GM12864 (cell line): ENCODE data around the gene LMO4.

Experiments
- DNase-seq: peaks from one replicate; pipeline ENCODE4 v3.0.0-alpha.2; 2011; ENCODE audit warnings: low read depth
- H3K4me3 ChIP-seq: 2 replicates; pipeline ENCODE4 v1.5.1; 2011; ENCODE audit warnings: mild to moderate bottlenecking, low read depth, low read length, control low read depth
- CTCF ChIP-seq: IDR thresholded peaks from 2 replicates; pipeline ENCODE4 v1.5.1; 2011; ENCODE audit warnings: low read depth, mild to moderate bottlenecking, moderate library complexity, low read length, control low read depth, inconsistent platforms; ENCODE audit errors: missing control alignments

Gene LMO4

GRCh38 chr1:87344231-87344630 is 15.6 kb downstream of the LMO4 start:
- no peak overlapping the region for H3K4me3 ChIP-seq
- no peak for DNase-seq
- no peak for TF ChIP-seq CTCF

- no peak for DNase-seq
- no peak for TF ChIP-seq CTCF
- H3K4me3 ChIP-seq: no peak overlapping the region
Measured at GRCh38 chr1:87346130-87346814, 17.6 kb downstream of the LMO4 start.

GRCh38 chr1:87348341-87349019 is 19.8 kb downstream of the LMO4 start:
- no peak overlapping the region for H3K4me3 ChIP-seq
- no peak for TF ChIP-seq CTCF
- no peak for DNase-seq

GRCh38 chr1:87349036-87349435 is 20.4 kb downstream of the LMO4 start:
- no peak for DNase-seq
- no peak for TF ChIP-seq CTCF

GRCh38 chr1:87355894-87356293 is 27.2 kb downstream of the LMO4 start:
- TF ChIP-seq CTCF: no peak
- H3K4me3 ChIP-seq: no peak overlapping the region
- DNase-seq: no peak

More at GRCh38 chr1:87349036-87349435, 20.4 kb downstream of the LMO4 start:
- H3K4me3 ChIP-seq: no peak overlapping the region

- no peak overlapping the region for H3K4me3 ChIP-seq
- TF ChIP-seq CTCF: no peak
- no peak for DNase-seq
Measured at GRCh38 chr1:87356591-87356990, 27.9 kb downstream of the LMO4 start.

- no peak for TF ChIP-seq CTCF
- DNase-seq: no peak
Measured at GRCh38 chr1:87358219-87358618, 29.5 kb downstream of the LMO4 start.

More at GRCh38 chr1:87358219-87358618, 29.5 kb downstream of the LMO4 start:
- no peak overlapping the region for H3K4me3 ChIP-seq
